ENCODE measurements around the gene DRAXIN.

DRAXIN gene

GRCh38 chr1:11764115-11764514, 72.6 kb downstream of the DRAXIN start:
- no peak for DNase-seq (ENCODE audit: low read depth)

GRCh38 chr1:11764519-11764918, 73.0 kb downstream of the DRAXIN start:
- DNase-seq (ENCODE audit: low read depth) = no peak

GRCh38 chr1:11765661-11766428, 74.3 kb downstream of the DRAXIN start:
- no peak for DNase-seq (ENCODE audit: low read depth)

GRCh38 chr1:11766429-11766776, 74.9 kb downstream of the DRAXIN start:
- no peak for DNase-seq (ENCODE audit: low read depth)

- no peak for DNase-seq (ENCODE audit: low read depth)
Measured at GRCh38 chr1:11767922-11768704, 76.6 kb downstream of the DRAXIN start.

- no peak for DNase-seq (ENCODE audit: low read depth)
Measured at GRCh38 chr1:11768821-11769220, 77.3 kb downstream of the DRAXIN start.

- no peak for DNase-seq (ENCODE audit: low read depth)
Measured at GRCh38 chr1:11769274-11769673, 77.8 kb downstream of the DRAXIN start.

- no peak for DNase-seq (ENCODE audit: low read depth)
Measured at GRCh38 chr1:11770011-11770410, 78.5 kb downstream of the DRAXIN start.

- DNase-seq (ENCODE audit: low read depth) = no peak
Measured at GRCh38 chr1:11771481-11772043, 80.1 kb downstream of the DRAXIN start.

- DNase-seq (ENCODE audit: low read depth) = no peak
Measured at GRCh38 chr1:11772458-11772857, 80.9 kb downstream of the DRAXIN start.

GRCh38 chr1:11774753-11775152, 83.2 kb downstream of the DRAXIN start:
- DNase-seq (ENCODE audit: low read depth) = no peak
